OCI-LY1 (cell line): ENCODE measurements around the gene MRPS12.

ENCODE experiments used
- H2AFZ ChIP-seq: fragments of 200-600 bp; sonication (generic), shearing (Covaris generic); 2 replicates; pipeline ENCODE4 v1.6.0; 2014; ENCODE audit warnings: antibody characterized with exemption, mild to moderate bottlenecking, low read length
- H3F3A ChIP-seq: fragments of 200-600 bp; sonication (generic), shearing (Covaris generic); 2 replicates; pipeline ENCODE4 v1.6.0; 2014; ENCODE audit warnings: mild to moderate bottlenecking, antibody characterized with exemption, low read length, moderate library complexity; ENCODE audit not compliant: insufficient read depth
- H3K27ac ChIP-seq: fragments of 200-600 bp; sonication (generic); 2 replicates; pipeline ENCODE4 v1.5.1; 2014; ENCODE audit warnings: low read length, mixed run types, mild to moderate bottlenecking, low read depth; ENCODE audit not compliant: poor library complexity, severe bottlenecking
- H3K27me3 ChIP-seq: fragments of 200-600 bp; sonication (generic); 2 replicates; pipeline ENCODE4 v1.6.0; 2014; ENCODE audit warnings: antibody characterized with exemption, mild to moderate bottlenecking, low read length, moderate library complexity; ENCODE audit not compliant: insufficient read depth
- H3K36me3 ChIP-seq: fragments of 200-600 bp; sonication (generic); 2 replicates; pipeline ENCODE4 v1.6.1; 2014; ENCODE audit warnings: mild to moderate bottlenecking, antibody characterized with exemption, low read length, moderate library complexity, mixed read lengths; ENCODE audit not compliant: insufficient read depth
- H3K4me1 ChIP-seq: fragments of 200-600 bp; sonication (generic); 2 replicates; pipeline ENCODE4 v1.5.1; 2014; ENCODE audit warnings: mild to moderate bottlenecking, low read length, moderate library complexity; ENCODE audit not compliant: insufficient read depth, severe bottlenecking
- H3K4me2 ChIP-seq: fragments of 200-600 bp; sonication (generic), shearing (Covaris generic); 2 replicates; pipeline ENCODE4 v1.6.1; 2014; ENCODE audit warnings: low read length
- H3K4me3 ChIP-seq: fragments of 200-600 bp; sonication (generic); 2 replicates; pipeline ENCODE4 v1.5.1; 2014; ENCODE audit warnings: low read length, low read depth, mild to moderate bottlenecking, mixed read lengths; ENCODE audit not compliant: poor library complexity, severe bottlenecking
- H3K79me2 ChIP-seq: fragments of 200-600 bp; shearing (Covaris generic); 2 replicates; pipeline ENCODE4 v1.6.1; 2016; ENCODE audit warnings: mixed run types, low read length, mixed read lengths; ENCODE audit not compliant: insufficient read depth
- H3K9ac ChIP-seq: fragments of 200-600 bp; sonication (generic), shearing (Covaris generic); 2 replicates; pipeline ENCODE4 v1.6.1; 2014; ENCODE audit warnings: mild to moderate bottlenecking, low read length, mixed read lengths
- H3K9me2 ChIP-seq: fragments of 200-600 bp; sonication (generic), shearing (Covaris generic); 2 replicates; pipeline ENCODE4 v1.6.1; 2014; ENCODE audit warnings: low read depth, mild to moderate bottlenecking, low read length, mixed read lengths
- H3K9me3 ChIP-seq: fragments of 200-600 bp; shearing (Covaris generic); 2 replicates; pipeline ENCODE4 v1.6.1; 2014; ENCODE audit warnings: low read length, mixed read lengths
- H4K20me1 ChIP-seq: fragments of 200-600 bp; sonication (generic), shearing (Covaris generic); 2 replicates; pipeline ENCODE4 v1.6.0; 2016; ENCODE audit warnings: mild to moderate bottlenecking, low read length; ENCODE audit not compliant: insufficient read depth
- CTCF ChIP-seq: fragments of 200-600 bp; sonication (generic), shearing (Covaris generic); IDR thresholded peaks from 2 replicates; pipeline ENCODE4 v1.5.1; 2017; ENCODE audit warnings: mild to moderate bottlenecking, antibody characterized with exemption, low read length, moderate library complexity, mixed read lengths
- EZH2 ChIP-seq: fragments of 200-600 bp; sonication (generic), shearing (Covaris generic); IDR thresholded peaks from 2 replicates; pipeline ENCODE4 v1.8.0; 2017; ENCODE audit warnings: borderline replicate concordance, mixed run types, mild to moderate bottlenecking, antibody characterized with exemption, low read length, moderate library complexity, mixed read lengths

MRPS12 gene

DNA sequence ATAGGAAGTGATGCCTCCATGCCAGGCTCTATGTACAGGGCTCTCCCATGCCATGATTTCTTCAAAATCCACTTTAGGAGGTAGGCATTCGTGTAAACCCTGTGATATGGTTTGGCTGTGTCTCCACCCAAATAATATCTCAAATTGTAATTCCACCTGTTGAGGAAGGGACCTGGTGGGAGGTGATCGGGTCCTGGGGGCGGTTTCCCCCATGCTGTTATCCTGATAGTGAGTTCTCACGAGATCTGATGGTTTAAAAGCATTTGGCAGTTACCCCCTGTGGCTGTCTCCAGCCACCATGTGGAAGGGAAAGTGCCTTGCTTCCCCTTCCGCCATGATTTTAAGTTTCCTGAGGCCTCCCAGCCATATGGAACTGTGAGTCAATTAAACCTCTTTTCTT is 8.3 kb upstream of the MRPS12 start:
- no peaks in the 10 kb centered on the region for H3K9me2 ChIP-seq
- no peak overlapping the region for H2AFZ ChIP-seq
- H3K4me2 ChIP-seq: no peak overlapping the region
- H3K4me1 ChIP-seq: no peaks in the 10 kb centered on the region
- peaks cover 42% of the 10 kb centered on the region for H3K36me3 ChIP-seq
- no peaks in the 10 kb centered on the region for H3K27me3 ChIP-seq
- no peak overlapping the region for H3K27ac ChIP-seq
- no peaks in the 10 kb centered on the region for H3K79me2 ChIP-seq
- no peak overlapping the region for H3K4me3 ChIP-seq
- no peak overlapping the region for H3K9ac ChIP-seq
- no peaks in the 10 kb centered on the region for H3F3A ChIP-seq
- no peaks in the 10 kb centered on the region for H4K20me1 ChIP-seq
- TF ChIP-seq CTCF: no peak
- TF ChIP-seq EZH2: no peak
- no peaks in the 10 kb centered on the region for H3K9me3 ChIP-seq

- Histone ChIP-seq H2AFZ (no peak overlapping the region), H3K4me2 (no peak overlapping the region), H3K79me2 (no peaks in the 10 kb centered on the region), H3K27ac (no peak overlapping the region), H4K20me1 (no peaks in the 10 kb centered on the region), H3K27me3 (no peaks in the 10 kb centered on the region), H3F3A (no peaks in the 10 kb centered on the region), H3K4me1 (peaks cover 6% of the 10 kb centered on the region), H3K9me2 (no peaks in the 10 kb centered on the region), H3K36me3 (peaks cover 42% of the 10 kb centered on the region), H3K4me3 (no peak overlapping the region), H3K9me3 (no peaks in the 10 kb centered on the region), H3K9ac (no peak overlapping the region)
- TF ChIP-seq CTCF (no peak), EZH2 (no peak)
Observed at GRCh38 chr19:38924388-38924787, 6.4 kb upstream of the MRPS12 start.

DNA sequence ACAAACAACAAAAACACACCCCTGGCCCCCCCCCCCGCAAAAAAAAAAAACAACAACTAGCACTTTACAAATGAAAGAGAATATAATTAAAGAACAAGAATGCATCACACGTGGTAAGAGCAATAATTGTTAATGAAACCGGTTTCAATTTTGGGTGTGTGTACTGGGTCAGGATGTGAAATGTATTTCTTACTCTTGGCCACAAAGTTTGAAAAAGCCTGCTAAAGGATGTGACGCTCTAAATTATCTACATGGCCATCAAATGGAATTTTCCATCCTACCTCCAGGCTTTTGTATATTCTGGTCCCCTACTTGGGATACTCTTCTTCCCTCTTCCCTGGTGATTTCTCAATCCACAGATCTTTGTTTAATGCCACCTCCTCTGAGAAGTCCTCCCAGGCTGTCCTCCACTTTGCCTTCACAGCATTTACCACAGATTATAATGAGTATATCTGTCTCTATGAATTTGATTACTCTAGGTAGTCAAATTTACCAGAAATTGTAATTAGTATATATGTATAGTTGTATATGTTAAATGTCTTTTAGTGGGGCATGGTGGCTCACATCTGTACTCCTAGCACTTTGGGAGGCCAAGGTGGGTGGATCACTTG is 2.2 kb upstream of the MRPS12 start:
- H3K4me3 ChIP-seq: no peak overlapping the region
- H3F3A ChIP-seq: no peaks in the 10 kb centered on the region
- TF ChIP-seq CTCF (no peak), EZH2 (no peak)
- H3K27me3 ChIP-seq: no peaks in the 10 kb centered on the region
- H3K9me2 ChIP-seq: no peaks in the 10 kb centered on the region
- no peaks in the 10 kb centered on the region for H4K20me1 ChIP-seq
- peaks cover 23% of the 10 kb centered on the region for H3K4me1 ChIP-seq
- H3K9me3 ChIP-seq: no peaks in the 10 kb centered on the region
- peaks cover 40% of the 10 kb centered on the region for H3K36me3 ChIP-seq
- H3K79me2 ChIP-seq: peaks cover 16% of the 10 kb centered on the region; the same call in 1 of the 2 replicates
- no peak overlapping the region for H3K27ac ChIP-seq
- no peak overlapping the region for H2AFZ ChIP-seq
- no peak overlapping the region for H3K9ac ChIP-seq
- no peak overlapping the region for H3K4me2 ChIP-seq
